Ovary (tissue), 3 donors: ENCODE data around the gene VIM.

Source experiments
- EP300 ChIP-seq: sonication (generic); formaldehyde crosslinking; IDR thresholded peaks from one replicate; pipeline ENCODE4 v1.6.1; 2017; ENCODE audit warnings: antibody characterized with exemption
- POLR2A ChIP-seq: fragments of 450-650 bp; IDR thresholded peaks from one replicate; pipeline ENCODE4 v1.6.1; 2017; ENCODE audit warnings: antibody characterized with exemption, mild to moderate bottlenecking, moderate library complexity
- TF ChIP-seq, protein P1 (sequence below), 3 donors: fragments of 450-650 bp in 2 of 3; fragments of 200-600 bp in 1 of 3; IDR thresholded peaks; one replicate each; pipeline versions ENCODE4 v1.5.1 to v1.8.0; 2016 to 2022; ENCODE audit warnings: antibody characterized with exemption in 3 of 3, mild to moderate bottlenecking in 1 of 3
- donor health status: DM: no; HTN: no; CAD: no.

DNA sequence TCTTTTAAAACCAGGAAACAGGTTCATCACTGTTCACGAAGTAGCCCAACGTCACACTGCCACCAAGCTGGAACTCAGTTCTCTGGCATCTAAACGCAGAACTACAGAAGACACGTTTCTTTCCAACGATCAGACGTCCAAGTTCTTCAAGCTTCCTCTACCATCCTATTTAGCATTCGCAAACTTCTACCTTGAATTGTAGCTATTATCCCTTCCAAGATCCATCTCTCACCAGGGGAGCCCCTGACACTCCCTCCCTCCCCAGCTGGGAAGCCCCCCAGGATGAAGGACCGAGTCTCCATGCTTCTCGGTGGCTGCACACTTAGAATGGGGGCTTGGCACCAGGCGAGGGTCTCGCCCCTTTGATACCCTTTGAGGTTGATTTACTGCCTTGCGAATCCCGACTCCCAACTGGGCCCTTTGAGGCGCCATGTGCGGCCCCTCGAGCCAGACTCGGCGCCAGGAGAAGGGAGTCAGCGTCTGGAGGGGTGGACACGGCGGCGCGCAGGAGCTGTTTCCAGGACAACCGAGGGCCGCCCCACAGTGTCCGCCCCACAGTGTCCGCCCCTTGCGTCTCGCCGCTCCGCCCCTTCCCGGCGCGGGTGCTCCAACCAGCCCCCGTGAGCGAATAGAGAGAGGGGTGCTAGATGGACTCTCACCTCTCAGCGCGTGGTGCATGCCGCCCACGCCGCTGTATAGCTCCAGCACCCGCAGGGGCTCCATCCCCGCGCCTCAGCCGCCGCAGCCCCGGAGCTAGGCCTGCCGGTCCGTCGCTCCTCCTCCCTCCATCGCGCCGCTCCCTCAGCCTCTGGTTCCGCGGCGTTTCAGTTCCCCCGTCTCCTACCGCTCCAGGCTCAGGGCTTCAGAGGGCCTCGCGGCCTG, 26.9 kb upstream of the VIM start, which contains the start of gene TRDMT1:
- TF ChIP-seq, protein P1, sequence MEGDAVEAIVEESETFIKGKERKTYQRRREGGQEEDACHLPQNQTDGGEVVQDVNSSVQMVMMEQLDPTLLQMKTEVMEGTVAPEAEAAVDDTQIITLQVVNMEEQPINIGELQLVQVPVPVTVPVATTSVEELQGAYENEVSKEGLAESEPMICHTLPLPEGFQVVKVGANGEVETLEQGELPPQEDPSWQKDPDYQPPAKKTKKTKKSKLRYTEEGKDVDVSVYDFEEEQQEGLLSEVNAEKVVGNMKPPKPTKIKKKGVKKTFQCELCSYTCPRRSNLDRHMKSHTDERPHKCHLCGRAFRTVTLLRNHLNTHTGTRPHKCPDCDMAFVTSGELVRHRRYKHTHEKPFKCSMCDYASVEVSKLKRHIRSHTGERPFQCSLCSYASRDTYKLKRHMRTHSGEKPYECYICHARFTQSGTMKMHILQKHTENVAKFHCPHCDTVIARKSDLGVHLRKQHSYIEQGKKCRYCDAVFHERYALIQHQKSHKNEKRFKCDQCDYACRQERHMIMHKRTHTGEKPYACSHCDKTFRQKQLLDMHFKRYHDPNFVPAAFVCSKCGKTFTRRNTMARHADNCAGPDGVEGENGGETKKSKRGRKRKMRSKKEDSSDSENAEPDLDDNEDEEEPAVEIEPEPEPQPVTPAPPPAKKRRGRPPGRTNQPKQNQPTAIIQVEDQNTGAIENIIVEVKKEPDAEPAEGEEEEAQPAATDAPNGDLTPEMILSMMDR (IDR thresholded peaks at IDR 0.05) = peak in 1 of 3 donors; percentile 27
- TF ChIP-seq POLR2A = peak; percentile 91
- TF ChIP-seq EP300 = peak; percentile 24
